Right ventricle myocardium superior (tissue), 1 donor: ENCODE data around the gene ITCH. TPM values are rescaled to one million over a fixed set of nuclear protein-coding genes. Genes with fewer than 3 reads are reported as not detected.
"Not testable (repeated sequence)": the region's sequence is repeated elsewhere in the genome, so short reads cannot be mapped to it uniquely, and the experiment has no call there.

Experiments
- ATAC-seq: fragments of 200-7000 bp; cut with Tn5 transposase; one replicate; pipeline ENCODE4 v1.9.1; 2020; ENCODE audit warnings: mild to moderate bottlenecking; ENCODE audit not compliant: poor library complexity
- DNase-seq: peaks from one replicate; pipeline ENCODE4 v3.0.0-alpha.2; 2020
- intact Hi-C: fragments of 100-400 bp; cut with DNase I; formaldehyde crosslinking; loops from one replicate; pipeline ENCODE4 v1.11.2; 2022
- total RNA-seq: library from RNA; stranded (reverse); fragmentation: NEBNext Ultra II Directional; extraction: Animal tissue kit (Norgen Biotek cat#: 25700); gene quantifications from one replicate; pipeline ENCODE4 v1.2.1, GENCODE V29; 2021
- donor health status: DM: no; HTN: yes; CAD: no; lungs with severe emphysema.

Gene ITCH
- total RNA-seq, 1 donor from 2014 or later = 39.9 TPM

DNA sequence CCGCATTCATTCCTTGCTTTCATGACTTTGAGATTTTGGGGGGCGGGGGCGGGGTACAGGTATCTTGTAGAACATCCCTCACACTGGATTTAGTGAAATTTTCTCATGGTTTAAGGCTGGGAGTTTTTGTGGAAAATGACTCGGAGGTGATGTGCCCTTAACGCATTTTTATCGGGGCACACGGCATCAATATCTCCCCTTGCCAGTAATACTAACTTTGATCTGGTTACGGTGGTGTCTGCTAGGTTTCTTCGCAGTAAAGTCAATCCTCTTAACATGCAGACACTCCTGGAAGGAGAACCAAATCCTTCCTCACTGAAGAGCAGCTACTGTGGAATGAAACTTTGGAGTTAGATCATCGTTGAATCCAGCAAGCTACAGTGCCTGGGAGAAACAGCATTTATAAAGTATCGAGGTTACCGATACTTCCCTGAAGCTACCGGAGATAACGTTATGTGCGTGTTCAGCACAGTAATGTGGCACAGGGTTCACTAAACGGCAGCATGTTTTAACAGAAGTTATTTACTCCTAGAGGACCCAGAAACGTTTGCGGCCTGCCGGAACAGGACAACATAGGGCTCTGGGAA, 151.9 kb downstream of the ITCH start:
- no peak for DNase-seq
- no peak for ATAC-seq
- intact Hi-C loops = loop anchor here (10.0 kb wide), 1 partner anchor 200 kb away; no protein-coding TSS in a partner anchor

DNA sequence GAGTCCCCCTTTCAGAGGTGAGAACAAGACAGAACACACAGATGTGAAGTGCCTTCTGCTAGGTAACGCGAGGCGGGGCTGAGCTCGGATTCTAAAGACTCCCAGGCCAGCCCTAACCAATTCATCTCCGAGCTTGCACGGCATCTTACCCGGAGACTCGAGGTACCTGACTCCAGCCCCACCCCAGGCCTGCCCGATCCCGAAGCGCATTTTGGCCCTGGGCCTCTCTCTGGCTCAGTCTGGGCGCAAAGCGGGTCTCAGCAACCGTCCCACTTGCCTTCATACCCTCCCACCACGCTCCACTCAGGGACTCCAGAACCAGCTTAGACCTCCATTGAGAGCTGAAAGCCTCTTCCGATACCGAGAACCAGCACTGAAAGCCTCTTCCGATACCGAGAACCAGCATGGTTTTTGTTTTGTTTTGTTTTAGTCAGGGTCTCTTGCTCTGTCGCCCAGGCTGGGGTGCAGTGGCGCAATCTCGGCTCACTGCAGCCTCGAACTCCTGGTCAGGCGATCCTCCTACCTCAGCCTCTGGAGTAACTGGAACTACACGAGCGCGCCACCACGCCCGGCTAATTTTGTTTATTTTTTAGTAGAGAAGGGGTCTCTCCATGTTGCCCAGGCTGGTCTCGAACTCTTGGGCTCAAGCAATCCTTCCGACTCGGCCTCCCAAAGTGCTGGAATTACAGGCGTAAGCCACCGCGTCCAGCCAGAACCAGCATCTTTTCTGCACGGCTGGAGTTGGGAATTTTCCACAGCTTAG, 152.6 kb downstream of the ITCH start:
- DNase-seq (no peak), ATAC-seq (peak; percentile 50)
- intact Hi-C loops = loop anchor here (10.0 kb wide), 1 partner anchor 201 kb away; no protein-coding TSS in a partner anchor

DNA sequence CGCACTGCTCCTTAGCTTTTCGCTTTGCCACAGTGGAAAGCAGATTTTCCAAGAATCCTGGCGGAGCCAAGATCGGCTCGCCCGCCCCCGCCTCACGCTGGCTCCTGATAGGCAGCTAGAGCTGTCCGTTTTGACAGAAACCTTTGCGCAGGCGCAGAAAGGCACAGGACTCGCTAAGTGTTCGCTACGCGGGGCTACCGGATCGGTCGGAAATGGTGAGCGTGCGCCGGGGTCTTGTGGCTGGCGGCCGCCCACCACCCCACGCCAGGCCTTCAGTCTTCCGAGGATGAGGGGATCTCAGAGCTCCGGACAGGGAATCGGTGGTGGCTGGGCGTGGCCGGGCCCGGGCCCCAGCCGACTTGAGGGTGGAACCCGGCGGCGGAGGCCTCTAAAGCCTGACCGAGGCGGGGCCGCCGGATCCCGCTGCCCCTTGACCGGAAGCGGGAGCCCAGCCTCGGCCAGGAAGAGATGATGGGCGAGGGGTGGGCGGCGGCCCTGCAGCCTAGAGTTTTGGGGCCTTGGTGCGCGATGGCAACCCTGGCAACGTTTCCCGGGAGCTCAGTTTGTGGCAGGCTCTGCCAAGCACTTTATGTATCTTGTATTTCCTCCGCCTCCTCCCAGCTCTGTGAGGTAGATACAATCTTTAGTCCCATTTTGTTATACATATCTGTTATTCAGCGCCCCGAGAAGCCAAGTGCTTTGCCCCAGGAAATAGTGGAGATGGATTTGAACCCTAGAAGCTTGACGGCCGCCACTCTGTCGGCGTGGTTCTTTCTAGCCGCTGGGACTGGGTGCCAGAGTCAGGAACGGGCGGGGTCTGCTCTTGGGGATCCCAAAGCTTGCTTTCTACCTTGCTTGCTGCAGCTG, 153.4 kb downstream of the ITCH start, which contains the start of gene DYNLRB1:
Gene DYNLRB1, plus strand, starts transcription at position 176 of the 867 bp plus-strand sequence. Its CDS starts 37 bp downstream, at position 213.
- DNase-seq (peak; percentile 97), ATAC-seq (peak; percentile 97)
- intact Hi-C loops = loop anchor here (10.0 kb wide), 1 partner anchor 202 kb away; no protein-coding TSS in a partner anchor

DNA sequence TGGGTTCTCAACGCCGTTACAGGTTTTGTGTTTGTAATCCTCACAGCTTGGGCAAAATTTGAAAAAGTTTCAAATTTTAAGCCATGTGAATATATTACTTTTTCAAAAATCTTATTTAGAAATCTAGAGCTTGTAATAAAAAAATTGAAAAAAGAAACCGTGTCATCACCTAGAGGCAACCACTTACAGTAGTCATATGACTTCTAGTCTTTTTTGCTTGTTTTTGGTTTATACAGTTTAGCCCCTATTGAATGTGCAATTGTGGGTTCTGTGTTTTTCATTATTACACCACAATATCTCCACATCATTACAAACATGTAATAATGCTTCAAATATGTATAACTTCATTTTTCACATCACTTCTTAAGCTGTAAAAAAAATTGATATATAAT, 154.0 kb downstream of the ITCH start:
- intact Hi-C loops = loop anchor here (10.0 kb wide), 1 partner anchor 202 kb away; no protein-coding TSS in a partner anchor
- ATAC-seq = no peak

DNA sequence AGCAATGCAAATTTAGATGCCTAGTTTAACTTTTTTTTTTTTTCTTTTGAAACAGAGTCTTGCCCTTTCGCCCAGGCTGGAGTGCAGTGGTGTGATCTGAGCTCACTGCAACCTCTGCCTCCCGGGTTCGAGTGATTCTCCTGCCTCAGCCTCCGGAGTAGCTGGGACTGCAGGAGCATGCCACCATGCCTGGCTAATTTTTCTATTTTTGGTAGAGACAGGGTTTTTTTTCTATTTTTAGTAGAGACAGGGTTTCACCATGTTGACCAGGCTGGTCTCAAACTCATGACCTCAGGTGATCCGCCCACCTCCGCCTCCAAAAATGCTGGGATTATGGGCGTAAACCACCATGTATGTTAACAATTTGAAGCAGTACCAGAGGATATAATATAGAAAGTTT, 155.8 kb downstream of the ITCH start:
- ATAC-seq, DNase-seq: not testable (repeated sequence)
- intact Hi-C loops = loop anchor here (10.0 kb wide), 1 partner anchor 204 kb away; no protein-coding TSS in a partner anchor

More for the DNA sequence above, 154.0 kb downstream of the ITCH start:
- no peak for DNase-seq

DNA sequence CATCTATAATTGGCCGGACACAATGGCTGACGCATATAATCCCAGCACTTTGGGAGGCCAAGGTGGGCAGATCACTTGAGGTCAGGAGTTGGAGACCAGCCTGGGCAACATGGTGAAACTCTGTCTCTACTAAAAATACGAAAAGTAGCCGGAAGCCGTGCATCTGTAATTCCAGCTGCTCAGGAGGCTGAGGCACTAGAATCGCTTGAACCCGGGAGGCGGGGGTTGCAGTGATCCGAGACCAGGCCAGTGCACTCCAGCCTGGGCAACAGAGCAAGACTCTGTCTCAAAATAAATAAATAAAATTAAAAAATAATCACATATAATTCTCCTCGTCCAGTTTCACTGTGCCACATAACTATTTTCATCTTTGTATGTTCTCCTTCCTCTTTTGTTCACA, 156.8 kb downstream of the ITCH start:
- intact Hi-C loops = loop anchor here (10.0 kb wide), 1 partner anchor 205 kb away; no protein-coding TSS in a partner anchor

DNA sequence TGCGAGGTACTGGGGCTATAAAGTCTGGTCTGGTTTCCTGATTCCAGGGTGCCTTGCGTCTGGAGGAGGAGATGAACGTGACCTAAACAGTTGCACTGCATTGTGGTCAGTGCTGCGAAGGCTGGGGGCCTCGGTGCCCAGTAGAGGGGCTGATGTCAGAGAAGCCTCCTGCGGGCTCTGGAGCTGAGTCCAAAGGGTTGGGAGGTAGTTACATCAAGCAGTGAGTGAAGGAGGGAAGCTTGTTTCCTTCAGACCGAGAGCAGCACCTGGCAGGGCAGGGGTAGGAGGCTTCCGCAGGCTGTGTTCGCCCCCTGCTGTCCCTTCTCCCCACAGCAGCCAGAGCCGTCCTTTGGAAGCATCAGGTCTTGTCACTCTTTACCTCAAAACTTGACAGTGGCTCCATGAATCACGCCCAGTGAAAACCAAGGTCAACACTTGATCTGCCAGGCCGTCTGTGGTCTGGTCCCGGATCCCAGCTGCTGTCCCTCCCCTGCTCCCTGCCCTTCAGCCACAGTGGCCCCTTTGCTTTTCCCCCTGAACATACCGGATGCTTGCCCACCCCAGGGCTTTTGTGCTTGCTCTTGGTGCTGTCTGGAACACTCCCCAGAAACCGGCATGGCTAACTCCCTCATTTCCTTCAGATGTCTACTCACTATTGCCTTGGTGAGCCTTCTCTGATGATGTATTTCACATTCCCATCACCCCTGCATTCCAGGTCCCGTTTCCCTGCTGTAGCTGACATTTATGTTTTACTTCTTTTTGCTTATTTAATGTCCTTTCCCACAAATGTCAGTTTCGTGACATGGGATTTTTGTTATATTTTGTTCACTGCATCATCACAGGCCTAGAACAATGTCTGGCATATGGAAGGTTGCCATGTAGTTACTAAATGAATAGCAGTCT, 160.1 kb downstream of the ITCH start:
- intact Hi-C loops = no loop called here

More for the DNA sequence above, 156.8 kb downstream of the ITCH start:
- ATAC-seq, DNase-seq: not testable (repeated sequence)

DNA sequence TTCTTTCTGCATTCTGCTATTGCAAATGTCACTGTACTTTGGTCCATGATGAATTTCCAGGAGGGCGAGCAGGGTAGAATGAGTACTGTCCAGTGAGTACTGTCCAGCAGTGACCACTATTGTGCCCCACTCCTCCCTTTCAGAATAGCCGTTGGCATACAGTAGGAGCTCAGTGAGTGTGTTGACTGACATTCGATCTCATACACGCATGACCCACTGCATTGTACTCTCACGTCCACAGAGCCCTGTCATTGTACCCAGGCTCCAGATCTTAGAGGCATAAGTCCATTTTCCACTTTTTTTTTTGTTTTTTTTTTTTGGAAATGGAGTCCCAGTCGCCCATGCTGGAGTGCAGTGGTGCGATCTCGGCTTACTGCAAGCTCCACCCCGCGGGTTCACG, 161.4 kb downstream of the ITCH start:
- ATAC-seq (no peak), DNase-seq (no peak)
- intact Hi-C loops = no loop called here

More for the DNA sequence above, 160.1 kb downstream of the ITCH start:
- ATAC-seq (peak; percentile 47), DNase-seq (no peak)

DNA sequence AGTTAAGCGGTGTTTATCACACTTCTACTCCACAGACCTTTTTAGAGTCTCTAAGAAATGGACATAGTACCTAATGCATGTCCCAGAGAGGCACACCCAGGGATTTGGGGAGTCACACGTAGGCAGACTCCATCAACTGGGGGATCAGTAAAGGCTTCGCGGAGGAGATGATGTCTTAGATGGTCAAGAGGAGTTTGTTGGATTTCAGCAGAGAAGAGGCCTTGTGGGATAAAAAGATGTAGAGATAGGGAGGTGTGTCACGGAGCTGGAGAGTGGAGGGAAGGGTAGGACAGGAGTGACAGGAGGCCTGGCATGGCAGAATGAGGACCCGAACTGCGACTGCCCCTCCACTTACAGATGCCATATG, 162.3 kb downstream of the ITCH start:
- intact Hi-C loops = no loop called here
- no peak for ATAC-seq
- no peak for DNase-seq

DNA sequence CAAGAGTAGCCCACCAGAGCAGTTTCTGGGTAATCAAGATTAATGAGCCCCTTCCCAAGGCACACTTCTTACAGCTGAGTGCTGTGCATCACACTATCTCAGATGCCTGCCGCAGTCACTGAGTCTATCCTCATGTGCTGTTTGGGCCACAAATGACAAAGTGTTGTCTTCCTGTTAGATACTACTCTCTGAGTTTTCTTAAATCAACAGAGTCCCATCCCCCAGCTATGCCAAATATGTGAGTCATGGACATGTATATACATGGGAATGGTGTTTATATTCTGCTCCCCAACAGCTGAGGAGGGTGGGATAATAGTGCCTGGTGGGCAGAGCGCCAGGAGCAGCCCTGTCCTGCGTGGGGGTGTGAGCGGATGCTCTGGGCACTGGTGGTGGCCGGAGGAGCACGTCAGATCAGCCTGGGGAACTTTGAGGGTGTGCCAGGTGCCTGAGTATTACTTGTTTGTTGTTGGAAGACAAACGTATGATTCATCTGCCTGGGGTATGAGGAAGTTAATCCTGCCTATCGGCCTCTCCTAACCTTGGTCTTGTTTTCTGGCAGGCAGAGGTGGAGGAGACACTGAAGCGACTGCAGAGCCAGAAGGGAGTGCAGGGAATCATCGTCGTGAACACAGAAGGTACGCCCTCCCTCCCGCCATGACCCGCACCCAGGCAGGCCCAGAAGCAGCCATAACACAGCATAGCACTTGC, 162.8 kb downstream of the ITCH start:
- DNase-seq (peak; percentile 73), ATAC-seq (peak; percentile 69)
- intact Hi-C loops = no loop called here

DNA sequence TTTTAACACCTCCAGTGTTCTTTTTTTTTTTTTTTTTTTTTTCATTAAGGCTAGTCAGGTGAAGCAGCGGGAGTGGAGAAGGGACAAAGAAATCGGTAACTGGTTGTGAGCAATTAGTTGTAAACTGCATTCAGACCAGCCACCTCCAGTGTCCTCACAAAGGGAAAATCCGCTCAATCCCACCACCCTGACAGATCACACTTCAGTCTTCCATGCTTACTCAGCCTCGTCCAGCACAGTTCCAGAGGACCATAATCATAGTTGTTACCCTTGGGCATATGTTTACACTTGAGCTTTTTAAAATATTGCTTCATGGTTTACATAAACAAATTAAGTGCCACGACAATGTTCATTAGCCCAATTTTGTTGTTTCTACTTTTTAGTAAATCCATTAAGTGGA, 163.4 kb downstream of the ITCH start:
- no peak for ATAC-seq
- intact Hi-C loops = no loop called here
- no peak for DNase-seq

DNA sequence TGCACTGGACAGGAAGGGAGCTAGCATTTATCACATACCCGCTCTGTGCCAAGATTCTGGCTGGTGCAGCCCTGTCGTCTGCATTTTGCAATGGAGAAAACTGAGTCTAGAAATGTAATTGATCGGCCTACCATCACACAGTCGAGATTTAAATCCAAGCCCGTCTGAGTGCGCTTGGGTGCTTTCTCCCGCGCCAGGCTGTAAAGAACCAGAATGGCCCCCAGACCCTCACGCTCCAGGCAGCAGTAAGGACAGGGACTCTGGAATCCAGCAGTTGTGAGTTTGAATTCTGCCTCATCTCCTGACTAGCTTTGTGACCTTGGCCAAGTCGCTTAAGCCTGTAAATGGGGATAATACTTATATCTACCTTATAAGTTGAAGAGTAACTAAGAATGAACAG, 163.9 kb downstream of the ITCH start:
- ATAC-seq = no peak
- DNase-seq = no peak
- intact Hi-C loops = no loop called here

DNA sequence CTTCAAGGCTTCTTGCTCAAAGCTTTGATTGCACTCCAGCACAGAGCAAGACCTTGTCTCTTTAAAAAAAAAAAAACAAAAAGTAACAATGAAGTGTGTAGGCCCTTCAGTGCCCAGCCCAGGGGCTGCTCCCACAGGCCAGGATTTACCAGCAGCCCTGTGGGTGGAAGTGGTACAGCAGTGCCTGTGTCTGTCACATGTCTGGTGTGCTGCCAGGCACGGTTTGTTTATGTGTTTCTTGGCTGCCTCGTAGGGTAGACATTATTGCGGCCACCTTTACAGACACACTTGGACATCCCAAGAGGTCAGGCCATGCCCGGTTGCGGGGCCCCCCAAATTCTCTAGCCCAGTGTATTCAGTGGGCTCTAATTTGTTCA, 165.8 kb downstream of the ITCH start:
- ATAC-seq = peak; percentile 69
- intact Hi-C loops = no loop called here
- peak; percentile 80 for DNase-seq

DNA sequence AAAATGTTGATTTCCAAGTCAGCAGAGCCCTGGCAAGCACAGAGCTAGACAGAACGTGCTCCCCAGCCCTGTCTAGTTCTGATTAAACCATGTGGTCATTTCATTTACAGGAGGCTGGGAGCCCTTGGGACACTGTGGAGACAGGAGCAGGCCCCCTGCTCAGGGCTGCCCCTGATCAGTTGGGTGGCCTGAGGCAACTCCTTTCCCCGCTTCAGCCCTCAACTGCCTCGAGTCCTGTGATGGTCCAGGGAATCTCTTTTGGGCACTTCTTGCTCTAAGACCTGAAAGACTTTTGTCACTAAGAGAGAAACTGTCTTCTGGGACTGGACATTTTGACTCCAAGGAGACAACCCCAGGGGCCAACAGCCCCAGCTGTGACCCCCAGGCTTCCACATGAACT, 166.7 kb downstream of the ITCH start:
- no peak for DNase-seq
- intact Hi-C loops = no loop called here

DNA sequence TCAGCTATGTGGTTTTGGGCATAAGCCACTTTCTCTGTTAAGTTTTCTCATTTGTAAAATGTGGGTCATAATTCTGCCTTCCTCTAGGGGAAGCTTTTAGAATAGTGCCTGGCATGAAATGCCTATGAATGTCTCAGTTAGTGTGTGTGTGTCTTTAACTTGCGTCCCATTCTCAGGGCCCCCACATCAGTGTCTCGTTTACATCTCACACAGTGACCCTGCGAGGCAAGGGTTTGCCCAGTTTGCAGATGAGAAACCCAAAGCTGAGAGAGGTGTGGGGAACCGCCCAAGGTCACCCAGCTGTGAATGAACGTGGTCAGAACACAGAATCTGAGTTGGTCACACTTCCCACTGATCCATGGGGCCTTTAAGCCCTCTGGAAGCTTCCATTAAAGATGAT, 167.3 kb downstream of the ITCH start:
- intact Hi-C loops = no loop called here
- ATAC-seq (no peak), DNase-seq (no peak)

More for the DNA sequence above, 166.7 kb downstream of the ITCH start:
- no peak for ATAC-seq

DNA sequence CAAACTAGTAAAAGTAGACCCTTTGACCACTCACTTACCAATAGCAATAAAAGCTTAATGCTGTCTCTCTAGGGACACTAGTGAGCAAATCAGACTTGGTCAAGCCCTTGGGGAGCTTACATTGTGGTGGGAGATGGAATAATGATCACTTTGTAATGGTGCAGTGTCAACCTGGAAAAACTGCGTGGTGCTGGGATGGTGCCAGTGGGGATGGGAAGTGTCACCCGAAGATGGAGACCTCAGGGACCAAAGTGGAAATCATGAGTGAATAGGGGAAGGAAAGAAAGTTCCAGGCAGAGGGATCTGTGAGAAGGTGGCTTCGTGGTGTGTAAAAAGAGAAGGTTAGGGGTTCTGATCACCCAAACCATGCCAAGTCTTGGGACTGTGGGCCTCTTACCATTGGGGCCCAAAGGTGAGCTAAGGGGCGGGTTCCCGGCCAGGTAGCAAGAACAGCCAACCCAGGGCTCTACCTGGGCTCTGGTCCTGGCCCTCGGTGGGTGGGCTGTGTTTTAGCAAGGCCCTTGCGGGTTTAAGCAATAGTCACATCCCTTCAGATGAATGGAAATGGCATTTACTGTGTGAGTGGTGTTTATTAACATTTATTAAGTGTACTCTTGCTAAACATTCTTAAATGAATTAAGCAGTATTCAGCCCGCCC, 168.7 kb downstream of the ITCH start:
- DNase-seq (no peak), ATAC-seq (no peak)
- intact Hi-C loops = no loop called here

DNA sequence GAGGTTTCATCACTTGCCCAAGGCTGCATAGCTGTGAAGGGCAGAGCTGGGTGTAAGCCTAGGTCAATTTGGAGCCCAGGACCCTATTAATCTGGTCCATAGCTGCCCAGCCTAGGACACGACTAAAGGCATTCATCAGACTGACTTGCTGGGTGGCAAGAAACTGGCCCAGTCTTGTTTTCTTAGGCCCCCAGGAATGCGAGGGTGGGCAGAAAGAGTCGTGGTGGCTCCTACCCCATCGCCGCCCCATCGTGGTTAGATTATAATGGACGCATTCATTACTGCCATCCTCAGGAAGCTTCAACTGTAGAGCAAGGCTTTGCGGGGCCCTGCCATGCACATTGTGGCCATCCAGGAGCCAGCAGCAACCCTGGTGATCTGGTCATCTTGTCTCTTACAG, 169.2 kb downstream of the ITCH start:
- ATAC-seq (no peak), DNase-seq (no peak)
- intact Hi-C loops = no loop called here
